HS-27A (cell line): ENCODE measurements around the gene HPN.
"Not testable (repeated sequence)": the region's sequence is repeated elsewhere in the genome, so short reads cannot be mapped to it uniquely, and the experiment has no call there.

Experiments
- DNase-seq: peaks from one replicate; pipeline ENCODE4 v3.0.0-alpha.2; 2012; ENCODE audit warnings: low read depth, missing footprints

HPN gene

GRCh38 chr19:35027851-35028599, 13.5 kb upstream of the HPN start:
- no peak for DNase-seq

- DNase-seq: not testable (repeated sequence)
Measured at GRCh38 chr19:35028600-35028885, 13.0 kb upstream of the HPN start.

GRCh38 chr19:35029275-35029736, 12.2 kb upstream of the HPN start:
- DNase-seq: not testable (repeated sequence)

- DNase-seq: no peak
Measured at GRCh38 chr19:35029737-35030256, 11.7 kb upstream of the HPN start.

GRCh38 chr19:35030257-35031071, 11.1 kb upstream of the HPN start, which contains the start of gene SCN1B:
TSS of gene SCN1B (plus strand) at chr19:35030470. CDS start at chr19:35030821, 351 bp downstream.
- DNase-seq: no peak

GRCh38 chr19:35031072-35031881, 10.2 kb upstream of the HPN start:
- no peak for DNase-seq

GRCh38 chr19:35032356-35032865, 9.1 kb upstream of the HPN start:
- no peak for DNase-seq

GRCh38 chr19:35033067-35034004, 8.2 kb upstream of the HPN start:
- DNase-seq: no peak

- no peak for DNase-seq
Measured at GRCh38 chr19:35034005-35034502, 7.5 kb upstream of the HPN start.

GRCh38 chr19:35034588-35035382, 6.7 kb upstream of the HPN start:
- no peak for DNase-seq

- DNase-seq: no peak
Measured at GRCh38 chr19:35037716-35038622, 3.6 kb upstream of the HPN start.

GRCh38 chr19:35038623-35039512, 2.7 kb upstream of the HPN start:
- no peak for DNase-seq

- DNase-seq: no peak
Measured at GRCh38 chr19:35039881-35040825, 1.4 kb upstream of the HPN start.

- no peak for DNase-seq
Measured at GRCh38 chr19:35040826-35041547, 534 bp upstream of the HPN start.

GRCh38 chr19:35042056-35042730, 672 bp downstream of the HPN start:
- DNase-seq: no peak
